B cell (primary cell): ENCODE data around the gene METTL8.

ENCODE experiments used
- CTCF ChIP-seq: fragments of 200-600 bp; IDR thresholded peaks from one replicate; pipeline ENCODE4 v1.8.0; 2022; ENCODE audit warnings: antibody characterized with exemption, mild to moderate bottlenecking
- EZH2 ChIP-seq: IDR thresholded peaks from 2 replicates; pipeline ENCODE4 v1.6.1; 2012; ENCODE audit warnings: borderline replicate concordance, low read depth, mild to moderate bottlenecking, moderate library complexity, low read length; ENCODE audit not compliant: insufficient read depth, poor library complexity, severe bottlenecking

- TF ChIP-seq CTCF (no peak), EZH2 (no peak)
Measured at GRCh38 chr2:171479154-171479814, 45.5 kb upstream of the METTL8 start.
